TTC549 (cell line): ENCODE measurements around the gene AHSA1.
"Not testable (repeated sequence)": the region's sequence is repeated elsewhere in the genome, so short reads cannot be mapped to it uniquely, and the experiment has no call there.

Source experiments
- FAIRE-seq: peaks from 2 replicates; lab custom pipeline; 2012; peaks lifted over from hg19 to GRCh38; lab: Jason Lieb, UNC

AHSA1 gene

GRCh38 chr14:77457522-77458248, at the start of gene AHSA1, which contains the start of gene VIPAS39:
TSS of gene AHSA1 (plus strand) at chr14:77458093. CDS start at chr14:77458190, 97 bp downstream.
TSS of gene VIPAS39 (minus strand) at chr14:77457601. CDS start at chr14:77454102, 3,499 bp downstream.
- FAIRE-seq: peak; percentile 84

- FAIRE-seq: no peak
Observed at GRCh38 chr14:77409131-77409533, 48.8 kb upstream of the AHSA1 start.

- not testable (repeated sequence) for FAIRE-seq
Observed at GRCh38 chr14:77415403-77416030, 42.4 kb upstream of the AHSA1 start.

GRCh38 chr14:77416098-77416497, 41.8 kb upstream of the AHSA1 start:
- FAIRE-seq: not testable (repeated sequence)

GRCh38 chr14:77416836-77417235, 41.1 kb upstream of the AHSA1 start:
- no peak for FAIRE-seq

- no peak for FAIRE-seq
Observed at GRCh38 chr14:77421201-77421600, 36.7 kb upstream of the AHSA1 start.

- no peak for FAIRE-seq
Observed at GRCh38 chr14:77423423-77423822, 34.5 kb upstream of the AHSA1 start, which contains the start of gene NOXRED1. TSS of gene NOXRED1 (minus strand) at chr14:77423523. CDS start at chr14:77422889, 634 bp downstream.

GRCh38 chr14:77424862-77425261, 33.0 kb upstream of the AHSA1 start:
- FAIRE-seq: no peak

- no peak for FAIRE-seq
Observed at GRCh38 chr14:77426396-77426795, 31.5 kb upstream of the AHSA1 start.

- no peak for FAIRE-seq
Observed at GRCh38 chr14:77436042-77436441, 21.9 kb upstream of the AHSA1 start.

GRCh38 chr14:77438596-77438995, 19.3 kb upstream of the AHSA1 start:
- FAIRE-seq: no peak

GRCh38 chr14:77439861-77440260, 18.0 kb upstream of the AHSA1 start:
- FAIRE-seq: no peak

GRCh38 chr14:77442196-77442595, 15.7 kb upstream of the AHSA1 start:
- no peak for FAIRE-seq

- FAIRE-seq: no peak
Observed at GRCh38 chr14:77455966-77456640, 1.8 kb upstream of the AHSA1 start.

GRCh38 chr14:77457115-77457521, 775 bp upstream of the AHSA1 start:
- FAIRE-seq: no peak

GRCh38 chr14:77458249-77458950, 507 bp downstream of the AHSA1 start:
- FAIRE-seq: no peak

- FAIRE-seq: no peak
Observed at GRCh38 chr14:77459072-77459723, 1.3 kb downstream of the AHSA1 start.

- no peak for FAIRE-seq
Observed at GRCh38 chr14:77467801-77468200, 9.9 kb downstream of the AHSA1 start.

GRCh38 chr14:77469067-77469505, 11.2 kb downstream of the AHSA1 start:
- FAIRE-seq: no peak

GRCh38 chr14:77469539-77469938, 11.6 kb downstream of the AHSA1 start:
- no peak for FAIRE-seq

GRCh38 chr14:77470224-77470870, 12.5 kb downstream of the AHSA1 start:
- FAIRE-seq: no peak
